ENCODE data around the gene KLHDC4.
A peak's percentile ranks its signal among the peaks of the same experiment; 100 is the strongest.

The KLHDC4 gene

DNA sequence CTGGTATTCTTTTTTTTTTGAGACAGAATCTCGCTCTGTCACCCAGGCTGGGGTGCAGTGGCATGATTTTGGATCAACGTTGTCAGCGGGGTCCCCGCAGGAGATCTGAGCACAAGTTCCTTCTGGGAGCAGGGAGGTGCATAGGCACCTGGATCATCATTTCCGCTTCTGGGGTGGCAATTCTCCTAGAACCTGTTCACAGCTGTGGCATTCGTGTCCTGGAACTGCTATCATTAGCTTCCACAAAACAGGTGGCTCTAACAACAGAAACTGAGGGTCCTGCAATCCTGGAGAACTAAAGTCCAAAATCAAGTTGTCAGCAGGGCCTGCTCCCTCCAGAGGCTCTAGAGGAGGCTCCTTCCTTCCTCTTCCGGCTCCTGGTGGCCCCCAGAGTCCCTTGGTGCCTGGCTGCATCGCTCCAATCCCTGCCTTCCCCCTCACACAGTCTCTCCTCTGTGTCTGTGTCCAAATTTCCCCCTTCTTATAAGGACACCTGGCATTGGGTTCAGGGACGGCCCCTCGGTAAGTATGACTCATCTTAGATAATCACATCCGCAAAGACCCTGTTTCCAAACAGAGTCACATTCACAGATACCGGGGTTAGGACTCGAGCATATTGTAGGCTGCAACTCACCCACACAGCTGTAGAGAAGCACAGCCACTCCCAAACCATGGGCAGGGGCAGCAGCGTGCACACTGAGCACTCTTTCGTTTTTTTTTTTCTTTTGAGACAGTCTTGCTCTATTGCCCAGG, 43.5 kb upstream of the KLHDC4 start:
- Histone ChIP-seq H3K4me2 (ENCODE audit: insufficient read depth, low read length) (peak overlapping the region; percentile 43), H3K9ac (ENCODE audit: low read depth, low read length) (peak overlapping the region; percentile 79), H3K9me3 (ENCODE audit: insufficient read depth, low read length, severe bottlenecking) (no peaks in the 10 kb centered on the region), H3K27me3 (ENCODE audit: insufficient read depth, low read length, poor library complexity) (no peaks in the 10 kb centered on the region), H3K79me2 (ENCODE audit: insufficient read depth, low read length) (peaks cover 7% of the 10 kb centered on the region), H2AFZ (ENCODE audit: low read depth, low read length) (peak overlapping the region; percentile 17; the same call in 1 of the 2 replicates), H3K4me3 (ENCODE audit: low read depth in 1 of 2, low read length in 2 of 2) (peak overlapping the region in 1 of 2 experiments; percentile 31; a peak in 1 of 4 replicates), H3K27ac (ENCODE audit: low read length) (peak overlapping the region; percentile 100), H3K4me1 (ENCODE audit: insufficient read depth, low read length) (peaks cover 64% of the 10 kb centered on the region), H3K36me3 (ENCODE audit: insufficient read depth, low read length) (no peaks in the 10 kb centered on the region), H4K20me1 (ENCODE audit: insufficient read depth, low read length) (no peaks in the 10 kb centered on the region)
- DNase-seq: peak; percentile 83
- peak; percentile 71 for ATAC-seq (ENCODE audit: insufficient read depth, low read depth)
- no peak for TF ChIP-seq EZH2 (IDR thresholded peaks at IDR 0.05; ENCODE audit: borderline replicate concordance, low read depth, low read length, severe bottlenecking)
- TF ChIP-seq, protein P1, sequence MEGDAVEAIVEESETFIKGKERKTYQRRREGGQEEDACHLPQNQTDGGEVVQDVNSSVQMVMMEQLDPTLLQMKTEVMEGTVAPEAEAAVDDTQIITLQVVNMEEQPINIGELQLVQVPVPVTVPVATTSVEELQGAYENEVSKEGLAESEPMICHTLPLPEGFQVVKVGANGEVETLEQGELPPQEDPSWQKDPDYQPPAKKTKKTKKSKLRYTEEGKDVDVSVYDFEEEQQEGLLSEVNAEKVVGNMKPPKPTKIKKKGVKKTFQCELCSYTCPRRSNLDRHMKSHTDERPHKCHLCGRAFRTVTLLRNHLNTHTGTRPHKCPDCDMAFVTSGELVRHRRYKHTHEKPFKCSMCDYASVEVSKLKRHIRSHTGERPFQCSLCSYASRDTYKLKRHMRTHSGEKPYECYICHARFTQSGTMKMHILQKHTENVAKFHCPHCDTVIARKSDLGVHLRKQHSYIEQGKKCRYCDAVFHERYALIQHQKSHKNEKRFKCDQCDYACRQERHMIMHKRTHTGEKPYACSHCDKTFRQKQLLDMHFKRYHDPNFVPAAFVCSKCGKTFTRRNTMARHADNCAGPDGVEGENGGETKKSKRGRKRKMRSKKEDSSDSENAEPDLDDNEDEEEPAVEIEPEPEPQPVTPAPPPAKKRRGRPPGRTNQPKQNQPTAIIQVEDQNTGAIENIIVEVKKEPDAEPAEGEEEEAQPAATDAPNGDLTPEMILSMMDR (IDR thresholded peaks at IDR 0.05; ENCODE audit: borderline replicate concordance, extremely low read depth, low read length, poor library complexity, severe bottlenecking): no peak

DNA sequence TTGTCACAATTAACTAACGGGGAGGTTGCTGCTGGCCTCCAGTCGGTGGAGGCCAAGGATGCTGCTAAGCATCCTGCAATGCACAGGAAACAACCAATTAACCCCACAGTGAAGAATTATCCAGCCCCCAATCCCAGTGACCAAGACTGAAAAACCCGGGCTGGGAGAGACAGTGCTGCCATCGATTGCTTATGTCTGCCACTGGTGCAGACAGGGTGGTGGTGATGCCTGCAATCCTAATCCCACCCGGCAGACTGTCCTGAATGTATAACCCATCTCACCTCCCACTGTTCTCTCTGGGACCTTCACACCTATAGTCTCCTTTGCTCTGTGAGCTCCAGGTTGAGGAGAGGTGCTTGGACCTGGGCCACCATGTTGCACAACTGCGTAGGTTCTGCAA, 42.3 kb upstream of the KLHDC4 start:
- DNase-seq (no peak), ATAC-seq (ENCODE audit: insufficient read depth, low read depth) (no peak)
- Histone ChIP-seq H3K27me3 (ENCODE audit: insufficient read depth, low read length, poor library complexity) (no peaks in the 10 kb centered on the region), H4K20me1 (ENCODE audit: insufficient read depth, low read length) (no peaks in the 10 kb centered on the region), H3K36me3 (ENCODE audit: insufficient read depth, low read length) (no peaks in the 10 kb centered on the region), H3K9ac (ENCODE audit: low read depth, low read length) (peak overlapping the region; percentile 79; the same call in 1 of the 2 replicates), H3K79me2 (ENCODE audit: insufficient read depth, low read length) (peaks cover 7% of the 10 kb centered on the region), H3K9me3 (ENCODE audit: insufficient read depth, low read length, severe bottlenecking) (no peaks in the 10 kb centered on the region), H3K4me3 (ENCODE audit: low read depth in 1 of 2, low read length in 2 of 2) (no peak overlapping the region), H3K4me1 (ENCODE audit: insufficient read depth, low read length) (peaks cover 64% of the 10 kb centered on the region), H3K27ac (ENCODE audit: low read length) (peak overlapping the region; percentile 100), H3K4me2 (ENCODE audit: insufficient read depth, low read length) (no peak overlapping the region), H2AFZ (ENCODE audit: low read depth, low read length) (no peak overlapping the region)
- TF ChIP-seq EZH2 (IDR thresholded peaks at IDR 0.05; ENCODE audit: borderline replicate concordance, low read depth, low read length, severe bottlenecking): no peak
- TF ChIP-seq, protein P1 (IDR thresholded peaks at IDR 0.05; ENCODE audit: borderline replicate concordance, extremely low read depth, low read length, poor library complexity, severe bottlenecking): no peak

DNA sequence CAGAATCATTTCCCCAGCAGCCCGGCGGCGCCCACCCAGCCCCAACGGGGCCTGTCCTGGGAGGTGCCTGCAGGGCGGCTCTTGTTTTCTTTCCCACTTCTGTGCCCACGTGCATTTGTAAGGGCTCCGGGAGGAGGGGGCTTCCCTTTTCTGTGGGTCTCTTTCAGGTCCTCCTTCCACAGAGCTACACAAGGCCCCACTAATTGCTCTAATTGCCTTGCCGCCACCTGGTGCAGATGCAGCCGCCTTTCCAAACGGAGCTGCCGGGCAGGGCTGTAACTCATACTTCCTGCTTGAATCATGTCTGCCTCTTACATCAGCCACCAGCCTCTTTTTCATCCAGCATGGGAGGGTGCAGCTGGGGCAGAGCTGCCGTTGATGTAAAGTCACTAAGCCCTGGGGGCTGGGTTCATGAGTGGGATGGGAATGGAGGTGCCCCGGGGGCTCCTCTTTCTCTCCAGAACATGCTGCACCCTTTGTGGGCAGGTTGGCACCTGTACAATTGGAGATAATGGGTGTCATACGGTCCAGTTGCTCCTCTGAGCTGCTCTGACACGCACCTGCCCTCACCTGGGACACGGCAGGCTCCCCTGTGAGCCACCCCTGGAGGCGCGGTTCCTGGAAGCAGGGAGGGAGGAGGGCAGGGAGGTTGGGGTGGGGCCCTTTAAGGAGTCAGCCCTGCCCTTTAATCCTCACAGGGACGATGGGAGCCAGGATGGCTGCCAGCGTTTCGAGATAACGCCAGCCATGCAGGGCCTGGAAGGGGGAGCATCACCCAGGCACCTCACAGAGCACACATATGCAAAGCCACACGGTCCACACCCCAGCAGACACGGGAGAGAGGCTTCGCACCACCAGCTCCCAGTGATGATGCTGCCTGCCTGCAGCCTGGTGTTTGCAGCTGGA, 41.1 kb upstream of the KLHDC4 start:
- H3K79me2 ChIP-seq (ENCODE audit: insufficient read depth, low read length): peaks cover 7% of the 10 kb centered on the region
- peak overlapping the region; percentile 74 for H2AFZ ChIP-seq (ENCODE audit: low read depth, low read length)
- H3K9ac ChIP-seq (ENCODE audit: low read depth, low read length): peak overlapping the region; percentile 79
- no peaks in the 10 kb centered on the region for H3K9me3 ChIP-seq (ENCODE audit: insufficient read depth, low read length, severe bottlenecking)
- peak overlapping the region; percentile 86 for H3K4me2 ChIP-seq (ENCODE audit: insufficient read depth, low read length)
- H4K20me1 ChIP-seq (ENCODE audit: insufficient read depth, low read length): no peaks in the 10 kb centered on the region
- no peaks in the 10 kb centered on the region for H3K36me3 ChIP-seq (ENCODE audit: insufficient read depth, low read length)
- no peak for TF ChIP-seq EZH2 (IDR thresholded peaks at IDR 0.05; ENCODE audit: borderline replicate concordance, low read depth, low read length, severe bottlenecking)
- TF ChIP-seq, protein P1 (IDR thresholded peaks at IDR 0.05; ENCODE audit: borderline replicate concordance, extremely low read depth, low read length, poor library complexity, severe bottlenecking): peak; percentile 43
- ATAC-seq (ENCODE audit: insufficient read depth, low read depth) (peak; percentile 80), DNase-seq (peak; percentile 94)
- peak overlapping the region; percentile 100 for H3K27ac ChIP-seq (ENCODE audit: low read length)
- peak overlapping the region; percentile 16 to 70; a peak in 3 of 4 replicates for H3K4me3 ChIP-seq (ENCODE audit: low read depth in 1 of 2, low read length in 2 of 2)
- H3K4me1 ChIP-seq (ENCODE audit: insufficient read depth, low read length): peaks cover 64% of the 10 kb centered on the region
- no peaks in the 10 kb centered on the region for H3K27me3 ChIP-seq (ENCODE audit: insufficient read depth, low read length, poor library complexity)

Data from DND-41 (cell line).